CD4-positive, alpha-beta T cell treated with Interferon gamma for 1 hour (primary cell): ENCODE data around the gene JARID2.

ENCODE experiments used
- DNase-seq: peaks from one replicate; pipeline ENCODE4 v3.0.0-alpha.2; 2020

JARID2 gene

DNA sequence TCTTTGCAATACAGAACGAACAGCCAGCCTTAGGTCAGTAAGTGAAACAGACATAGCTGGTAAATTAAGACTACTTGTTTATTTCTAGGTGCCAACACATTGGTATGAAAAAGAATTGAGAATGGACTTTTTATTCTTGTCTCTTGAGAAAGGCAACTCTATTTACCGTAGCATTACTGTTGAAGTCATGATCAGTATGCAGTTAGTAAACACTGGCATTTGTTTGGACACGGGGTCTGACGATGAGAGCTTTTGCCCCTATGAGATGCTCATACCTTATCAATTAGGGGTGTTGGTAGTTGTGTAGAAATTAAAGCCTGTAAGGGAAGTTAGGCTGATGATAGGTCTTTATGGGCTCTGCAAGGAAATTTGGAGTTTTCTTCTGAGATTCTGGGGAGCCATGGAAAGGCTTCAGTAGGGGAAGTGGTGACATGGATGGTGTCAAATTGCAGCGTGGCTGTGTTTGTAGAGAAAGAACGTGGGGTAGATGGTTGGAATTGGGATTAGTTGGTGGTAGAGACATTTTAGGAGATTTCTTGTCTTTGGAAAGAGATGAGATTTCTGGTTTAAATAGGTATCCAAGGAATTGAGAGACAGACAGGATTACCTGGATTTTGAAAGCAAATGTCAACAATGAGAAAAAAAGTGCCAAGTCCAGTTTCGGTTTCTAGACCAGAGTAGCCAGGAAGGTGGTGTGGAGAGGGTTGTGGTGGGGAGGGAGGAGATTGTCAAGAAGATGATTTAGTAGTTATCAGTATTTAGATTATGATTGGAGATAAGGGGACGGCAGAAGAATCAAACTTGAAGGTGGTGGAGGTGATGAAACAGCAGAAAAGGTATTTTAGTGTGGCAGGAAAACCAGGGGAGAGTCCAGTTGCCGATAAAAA is 116.6 kb downstream of the JARID2 start:
- DNase-seq = no peak

DNA sequence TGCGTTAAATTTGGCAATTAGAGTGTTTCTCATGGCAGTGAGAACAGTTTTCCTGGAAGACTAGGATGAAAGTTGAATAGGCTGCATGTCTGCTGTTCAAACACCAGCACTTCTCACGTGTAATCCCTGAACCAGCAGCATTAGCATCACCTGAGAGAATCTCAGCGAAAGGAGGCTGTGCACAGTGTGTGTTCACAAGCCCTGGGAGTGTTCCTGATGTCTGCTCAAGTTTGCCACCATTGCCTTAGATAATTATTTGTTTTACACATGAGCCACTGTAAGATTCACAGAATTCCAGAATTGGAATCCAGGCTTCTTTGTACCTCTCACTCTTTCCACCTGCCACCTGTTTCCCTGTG is 117.3 kb downstream of the JARID2 start:
- DNase-seq = no peak

DNA sequence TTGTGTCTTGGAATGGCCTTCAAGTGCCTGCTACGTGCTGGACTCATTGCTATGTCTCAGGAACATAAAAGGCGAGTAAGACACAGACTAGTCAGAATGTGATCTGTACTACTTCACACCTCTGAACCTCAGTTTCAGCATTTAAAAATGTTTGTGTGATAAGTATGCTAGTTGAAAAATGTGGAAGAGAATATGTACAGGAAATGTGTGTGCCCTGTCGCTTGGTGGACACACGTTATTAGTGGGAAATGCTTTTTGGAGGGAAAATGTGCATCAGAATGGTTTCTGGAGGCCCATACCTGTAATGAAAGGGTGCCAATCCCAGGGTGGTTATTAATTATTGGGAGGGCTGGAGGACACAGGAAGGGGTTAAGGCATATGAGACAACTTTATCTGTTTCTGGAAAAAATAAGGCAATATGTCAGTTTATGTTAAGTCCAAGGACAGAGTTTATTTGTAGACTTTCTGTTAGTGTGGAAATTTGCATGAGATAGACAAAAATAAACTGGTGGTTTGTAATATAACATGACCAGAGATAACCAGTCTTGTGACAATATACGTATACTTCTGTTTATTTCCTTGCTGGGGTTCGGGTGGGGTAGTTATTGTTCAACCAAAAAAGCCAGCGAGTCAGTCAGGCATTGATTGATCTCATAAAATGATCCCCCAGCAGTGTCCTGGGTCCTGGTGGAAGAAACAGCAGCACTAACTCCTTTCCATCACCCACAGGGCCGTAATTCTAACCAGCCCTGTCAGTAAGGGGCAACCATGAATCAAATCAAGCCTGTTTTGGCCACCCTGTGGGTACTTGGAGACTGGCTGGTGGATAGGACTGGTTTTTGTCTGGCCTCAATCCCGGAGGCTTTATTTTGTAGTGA is 117.9 kb downstream of the JARID2 start:
- no peak for DNase-seq

DNA sequence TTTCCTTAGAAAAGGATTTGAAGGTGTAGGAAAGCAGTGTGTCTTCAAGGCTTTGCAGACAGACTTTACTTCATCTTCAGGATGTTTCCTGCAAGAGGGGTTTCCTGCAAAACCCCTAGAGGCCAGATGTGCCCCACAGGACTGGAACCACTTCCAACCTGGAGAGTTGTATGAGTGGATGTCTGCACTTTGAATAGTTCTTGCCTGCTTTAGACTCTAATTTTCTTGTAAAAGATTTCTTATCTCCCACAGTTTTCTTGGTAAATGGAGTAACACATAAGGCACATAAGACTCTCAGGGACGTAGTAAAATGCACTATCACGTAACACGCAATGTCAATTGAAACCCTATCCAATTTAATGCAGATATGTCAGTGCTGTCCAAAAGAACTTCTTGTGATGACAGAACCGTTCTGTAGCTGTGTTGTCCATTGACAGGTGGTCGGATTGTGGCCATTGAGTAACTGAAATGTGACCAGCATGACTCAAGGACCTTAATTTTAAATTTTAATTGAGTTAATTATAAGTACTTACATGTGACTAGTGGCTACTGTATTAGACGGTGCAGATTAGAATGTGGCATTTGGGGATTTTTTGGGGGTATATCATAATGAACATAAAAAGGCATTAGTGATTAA is 118.7 kb downstream of the JARID2 start:
- no peak for DNase-seq

DNA sequence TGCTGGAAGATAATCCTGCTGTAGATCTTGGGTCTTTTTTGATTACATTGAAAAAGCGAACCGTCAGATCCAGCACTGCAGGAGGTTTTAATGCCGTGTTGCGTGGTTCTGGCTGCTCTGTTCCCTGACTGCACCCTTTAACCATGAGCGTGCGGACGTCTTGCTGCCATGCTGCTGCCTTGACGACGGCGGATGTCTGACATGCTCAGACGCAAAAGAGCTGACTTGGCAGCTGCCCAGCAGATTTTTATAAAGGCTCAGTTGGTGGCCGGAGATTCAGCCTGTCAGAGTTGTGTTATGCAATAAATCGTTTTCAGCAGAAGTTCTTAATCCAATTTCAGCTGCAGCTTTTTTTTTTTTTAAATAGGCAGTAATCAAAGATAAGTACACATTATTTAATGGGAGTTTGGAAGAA is 119.4 kb downstream of the JARID2 start:
- DNase-seq = peak; percentile 67

DNA sequence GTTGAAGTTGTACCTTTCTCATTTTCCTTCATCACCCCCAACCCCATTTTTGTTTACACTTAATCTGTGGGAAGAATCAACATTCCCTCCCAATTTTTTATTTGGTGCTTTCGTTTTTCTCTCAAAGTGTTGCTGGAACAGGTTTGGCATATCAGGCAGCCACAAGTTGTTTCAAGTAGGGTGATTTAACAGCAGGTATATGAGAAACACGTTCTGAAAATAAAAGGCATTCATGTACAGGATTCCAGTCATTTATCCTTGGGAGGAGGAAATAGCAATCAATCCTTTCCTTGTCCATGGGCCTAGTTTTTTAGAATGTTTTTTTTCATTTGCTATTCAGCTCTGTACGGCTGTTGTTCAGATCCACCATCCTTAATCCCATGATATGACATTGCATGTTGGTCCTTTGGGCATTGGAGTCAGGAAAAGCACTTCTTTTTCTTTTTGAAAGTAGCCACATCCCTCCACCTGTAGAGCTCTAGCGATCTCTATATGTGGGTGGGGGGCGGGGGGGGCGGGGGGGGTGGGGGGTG is 120.2 kb downstream of the JARID2 start:
- no peak for DNase-seq

DNA sequence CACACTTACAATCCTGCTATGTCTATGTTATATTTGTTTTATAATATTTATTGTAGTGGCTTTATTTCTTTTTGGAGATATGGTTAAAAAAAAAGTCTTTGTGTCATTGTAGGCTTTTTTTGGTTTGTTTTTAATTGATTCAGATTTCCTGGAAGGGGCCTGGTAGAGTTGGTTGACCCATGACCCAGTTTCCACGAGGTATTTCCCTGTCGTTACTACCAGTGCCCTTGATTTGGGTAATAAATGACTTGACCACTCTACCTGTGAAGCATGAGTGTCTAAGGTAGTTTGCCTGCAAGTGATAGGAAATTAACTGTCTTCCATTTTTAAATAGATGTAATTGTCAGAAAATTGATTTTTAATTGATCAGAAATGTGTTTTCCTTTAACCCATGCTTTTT is 121.0 kb downstream of the JARID2 start:
- no peak for DNase-seq

DNA sequence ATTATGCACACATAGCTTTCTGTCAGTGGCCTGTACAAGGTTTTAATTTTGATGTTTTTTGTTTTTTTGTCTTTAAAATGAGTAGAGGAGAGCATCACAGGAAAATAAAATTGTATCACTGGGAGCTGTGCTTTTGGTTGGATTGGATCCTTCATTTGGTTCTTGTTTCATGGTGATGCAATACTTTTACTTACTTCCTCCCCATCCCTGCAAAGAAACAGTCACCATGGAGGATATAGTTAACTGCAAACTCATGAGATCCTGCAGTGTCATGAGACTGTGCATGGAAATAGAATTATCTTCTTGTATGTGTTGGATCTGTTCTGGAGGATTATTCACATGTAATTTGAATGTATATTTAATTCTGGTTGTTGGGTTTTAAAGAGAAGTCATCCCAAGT is 122.3 kb downstream of the JARID2 start:
- DNase-seq = no peak

DNA sequence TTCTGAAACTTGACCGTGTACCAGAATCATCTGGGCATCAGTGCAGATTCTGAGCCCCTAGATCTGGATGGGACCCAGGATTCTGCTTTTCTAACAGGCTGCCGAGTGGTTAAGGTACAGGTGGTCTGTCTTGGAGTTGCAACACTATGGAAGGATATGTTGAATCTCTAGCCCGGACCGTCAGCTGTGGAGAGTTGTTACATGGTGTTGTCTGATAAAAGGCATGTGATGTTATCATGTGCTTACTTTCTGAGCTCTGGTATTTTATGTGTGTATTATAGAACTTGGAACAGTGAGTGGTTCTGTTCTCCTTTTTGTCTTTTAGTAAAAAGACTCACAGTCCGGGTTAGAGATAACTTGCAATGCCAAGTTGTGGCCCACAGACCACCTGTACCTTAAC is 123.0 kb downstream of the JARID2 start:
- no peak for DNase-seq

DNA sequence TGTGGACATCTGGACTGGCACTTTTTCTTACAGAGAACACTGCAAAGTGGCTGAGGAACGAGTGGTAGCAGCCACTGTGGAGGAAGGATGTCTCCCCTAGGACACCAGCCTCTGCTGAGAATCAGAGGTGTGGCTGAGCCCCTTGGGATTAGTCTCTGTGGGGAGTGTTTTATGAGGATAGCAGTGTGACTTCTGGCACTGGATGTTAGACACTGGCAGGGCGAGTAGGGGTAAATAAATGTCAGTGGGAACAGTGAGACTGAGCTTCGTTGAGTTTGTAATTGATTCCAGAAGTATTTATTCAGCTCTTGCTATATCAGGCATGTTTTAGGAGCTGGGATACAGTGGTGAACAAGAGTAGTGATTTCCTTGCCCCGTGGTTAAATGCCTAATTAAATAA is 124.0 kb downstream of the JARID2 start:
- no peak for DNase-seq

DNA sequence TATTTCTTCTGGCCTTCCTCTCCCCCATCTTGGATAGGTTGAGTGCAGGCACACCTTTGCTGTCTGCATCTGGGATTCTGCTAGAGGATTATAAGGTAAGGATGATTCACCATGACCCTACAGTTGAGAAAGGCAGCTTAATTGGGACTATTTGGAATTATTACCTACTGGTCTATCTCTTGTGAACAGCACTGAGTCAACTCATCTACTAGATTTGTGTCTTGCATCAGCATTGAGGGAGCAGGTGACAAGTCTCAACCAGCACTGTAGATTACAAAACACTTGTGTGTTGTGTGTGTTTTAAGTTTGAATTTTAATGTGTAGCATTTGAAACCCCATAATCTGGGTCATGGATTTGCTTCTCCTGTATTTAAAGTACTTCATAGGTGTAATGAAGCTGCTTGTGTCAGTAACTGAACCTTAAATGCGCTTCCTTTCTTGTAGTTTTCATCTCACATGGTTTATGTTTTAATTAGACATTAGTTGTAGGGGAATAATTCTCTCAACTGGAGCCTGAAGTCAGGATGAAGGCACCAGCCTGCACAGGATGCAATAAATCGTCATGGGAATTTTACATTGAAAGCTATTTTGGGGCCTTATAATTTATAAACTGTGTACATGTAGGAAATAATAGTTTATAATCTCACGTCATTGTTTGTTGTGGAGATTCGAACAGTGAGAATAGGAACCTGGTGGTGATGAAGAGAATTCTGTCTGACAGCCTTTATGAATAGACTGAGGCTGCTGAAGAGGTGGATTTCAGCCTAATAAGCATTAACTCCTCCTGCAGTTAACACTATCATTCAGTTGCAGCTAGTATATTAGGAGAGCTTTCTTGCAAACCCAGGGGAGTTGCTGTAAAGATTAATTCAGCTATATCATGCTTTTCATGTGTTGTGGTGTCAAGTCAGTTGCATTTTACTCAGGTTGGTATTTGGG is 125.1 kb downstream of the JARID2 start:
- DNase-seq = no peak

DNA sequence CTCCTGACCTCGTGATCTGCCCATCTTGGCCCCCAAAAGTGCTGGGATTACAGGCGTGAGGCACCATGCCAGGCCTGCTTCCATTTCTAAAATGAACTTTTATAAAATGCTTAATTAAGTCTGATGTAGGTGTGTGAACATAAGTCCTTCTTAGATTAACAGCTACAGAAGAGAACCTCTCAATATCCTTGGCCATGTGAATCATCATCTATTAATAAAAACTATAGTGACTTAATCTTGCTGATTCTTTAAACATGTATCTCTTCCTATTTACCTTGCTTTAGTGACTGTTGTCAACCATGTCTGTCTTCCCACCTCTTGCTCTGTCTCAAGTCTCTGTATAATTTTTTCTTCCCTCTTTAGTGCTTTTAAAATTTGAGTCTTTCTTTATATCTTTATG is 127.1 kb downstream of the JARID2 start:
- no peak for DNase-seq

DNA sequence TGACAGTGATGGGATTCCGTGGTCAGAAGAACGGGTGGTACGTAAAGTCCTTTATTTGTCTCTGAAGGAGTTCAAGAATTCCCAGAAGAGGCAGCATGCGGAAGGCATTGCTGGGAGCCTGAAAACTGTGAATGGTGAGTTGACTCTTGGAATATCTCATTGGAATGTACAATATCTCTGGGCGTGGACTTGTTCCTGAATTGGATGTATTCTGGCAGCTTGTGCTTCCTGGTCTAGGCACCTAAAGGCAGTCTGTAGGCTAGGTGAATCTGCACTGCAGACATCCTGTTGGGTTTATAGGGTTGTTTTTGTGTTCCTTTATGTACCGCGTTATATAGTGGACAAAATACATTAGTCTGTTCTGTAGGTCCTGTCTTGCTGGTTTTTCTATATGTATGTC is 128.2 kb downstream of the JARID2 start:
- DNase-seq = no peak

DNA sequence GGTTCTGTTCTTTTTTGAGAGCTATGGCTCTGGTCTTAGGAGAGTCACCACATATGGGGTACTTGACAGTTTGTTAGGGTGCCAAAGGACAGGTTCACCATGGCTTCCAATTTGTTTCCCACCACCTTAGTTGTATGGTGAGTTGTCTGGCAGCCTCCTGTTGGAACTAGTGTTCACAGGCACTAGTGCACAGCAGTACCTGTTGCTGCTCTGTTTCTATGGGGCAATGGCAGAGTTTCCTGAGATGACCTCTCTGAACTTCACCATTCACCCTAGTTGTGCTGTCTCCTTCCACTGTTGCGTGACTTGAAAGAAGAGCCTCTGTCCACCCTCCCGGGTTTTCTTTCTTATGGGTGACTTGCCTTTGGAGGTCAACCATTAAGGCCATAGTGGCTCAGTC is 129.1 kb downstream of the JARID2 start:
- no peak for DNase-seq

DNA sequence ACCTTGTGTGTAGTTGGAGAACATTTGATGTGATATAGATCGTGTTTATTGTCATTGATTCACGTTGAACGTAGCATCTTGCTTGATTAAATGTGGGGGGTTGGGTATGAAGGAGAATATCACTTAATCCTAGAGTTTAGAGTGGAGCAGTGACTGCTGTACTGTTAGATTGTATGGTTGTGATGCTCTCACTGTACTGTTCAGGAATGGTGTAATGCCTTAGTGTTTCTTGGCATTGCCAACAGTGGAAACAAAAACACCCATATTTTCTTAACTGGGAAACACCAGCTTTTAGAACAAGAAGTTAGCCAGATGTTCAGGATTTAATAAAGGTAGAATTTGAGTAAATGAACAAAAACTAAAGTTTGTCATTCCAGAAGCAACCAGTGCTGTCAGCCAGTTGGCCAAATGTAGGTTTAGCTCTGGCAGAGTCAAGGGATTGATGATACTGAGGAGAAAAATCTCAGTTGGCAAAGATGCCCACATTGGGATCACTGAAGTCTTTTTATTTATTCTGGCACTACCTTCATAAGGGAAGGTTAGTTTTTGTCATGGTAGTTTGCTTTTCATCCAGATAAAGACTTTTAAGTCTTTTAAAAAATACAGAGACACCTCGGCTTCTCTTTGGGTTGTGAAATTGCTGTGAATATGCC is 129.9 kb downstream of the JARID2 start:
- DNase-seq = no peak

DNA sequence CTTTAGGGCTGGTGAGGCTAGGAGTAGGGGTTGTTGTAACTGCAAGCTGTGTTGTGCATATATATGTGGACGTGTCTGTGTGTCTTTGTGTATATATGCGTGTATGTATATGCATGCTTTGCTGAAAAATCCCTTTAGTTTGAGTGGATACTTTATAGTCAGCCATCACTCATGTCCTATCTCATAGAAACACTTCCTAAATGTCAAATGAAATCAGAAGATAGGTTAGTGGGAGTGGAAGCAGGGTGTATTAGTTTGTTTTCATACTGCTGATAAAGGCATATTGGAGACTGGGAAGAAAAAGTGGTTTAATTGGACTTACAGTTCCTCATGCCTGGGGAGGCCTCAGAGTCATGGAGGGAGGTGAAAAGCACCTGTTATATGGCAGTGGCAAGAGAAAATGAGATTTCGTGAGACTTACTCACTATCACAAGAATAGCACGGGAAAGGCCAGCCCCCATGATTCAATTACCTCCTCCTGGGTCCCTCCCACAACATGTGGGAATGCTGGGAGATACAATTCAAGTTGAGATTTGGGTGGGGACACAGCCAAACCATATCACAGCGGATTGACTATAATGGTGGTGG is 131.1 kb downstream of the JARID2 start:
- no peak for DNase-seq

DNA sequence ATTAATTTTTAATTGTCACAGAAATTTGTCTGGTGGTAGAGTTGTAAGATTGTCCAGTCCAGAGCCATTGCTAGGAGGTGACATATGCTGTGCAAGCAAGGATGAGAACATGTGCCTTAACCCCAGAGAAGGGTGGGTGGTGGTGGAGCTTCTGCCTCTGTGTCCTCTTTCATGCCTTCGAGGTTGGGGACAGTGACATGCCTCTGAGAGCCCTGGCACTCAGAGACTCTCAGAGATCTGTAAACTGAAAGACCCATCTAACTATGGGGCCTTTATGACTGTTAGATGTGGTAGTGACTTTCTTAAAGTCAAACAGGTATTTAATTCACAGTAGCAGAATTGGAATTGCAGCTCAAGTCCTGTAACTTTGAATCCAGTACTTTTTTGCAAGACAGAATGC is 132.4 kb downstream of the JARID2 start:
- DNase-seq = no peak

DNA sequence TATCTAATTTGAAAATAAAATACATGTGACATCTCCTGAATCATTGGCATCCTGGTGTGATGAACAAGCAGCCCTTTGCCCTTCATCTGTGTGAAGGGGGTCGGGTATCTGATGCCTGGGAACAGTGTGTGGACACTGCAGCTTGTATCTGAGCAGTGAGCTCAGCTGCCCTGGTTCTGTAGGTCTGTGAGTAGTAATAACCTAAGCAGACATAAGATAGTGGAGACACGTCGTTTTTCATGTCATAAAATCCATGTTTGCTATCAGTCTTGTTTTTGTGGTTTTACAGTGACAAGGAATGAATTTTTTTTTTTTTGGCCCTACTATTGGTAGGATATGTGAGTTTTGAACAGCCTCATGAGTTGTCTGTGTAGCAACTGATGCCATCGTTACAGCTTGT is 133.0 kb downstream of the JARID2 start:
- no peak for DNase-seq

DNA sequence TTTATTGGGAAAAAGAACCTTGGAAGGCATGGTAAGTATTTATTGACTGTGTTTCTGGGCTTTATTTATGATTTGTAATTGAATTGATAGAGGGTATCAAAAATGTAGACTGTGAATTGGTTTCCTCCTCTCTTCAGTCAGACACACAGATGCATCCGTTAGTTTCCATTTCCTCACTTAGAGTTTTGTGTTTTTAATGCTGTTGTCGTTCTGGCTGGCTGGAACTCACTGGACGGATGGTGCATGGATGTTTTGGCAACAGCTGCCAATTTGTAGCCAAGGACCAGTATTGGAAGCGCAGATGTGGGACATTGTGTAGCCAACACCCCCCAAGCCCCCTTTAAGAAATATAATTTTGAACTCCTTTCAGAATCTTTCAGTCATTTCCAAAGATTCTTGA is 134.5 kb downstream of the JARID2 start:
- no peak for DNase-seq

DNA sequence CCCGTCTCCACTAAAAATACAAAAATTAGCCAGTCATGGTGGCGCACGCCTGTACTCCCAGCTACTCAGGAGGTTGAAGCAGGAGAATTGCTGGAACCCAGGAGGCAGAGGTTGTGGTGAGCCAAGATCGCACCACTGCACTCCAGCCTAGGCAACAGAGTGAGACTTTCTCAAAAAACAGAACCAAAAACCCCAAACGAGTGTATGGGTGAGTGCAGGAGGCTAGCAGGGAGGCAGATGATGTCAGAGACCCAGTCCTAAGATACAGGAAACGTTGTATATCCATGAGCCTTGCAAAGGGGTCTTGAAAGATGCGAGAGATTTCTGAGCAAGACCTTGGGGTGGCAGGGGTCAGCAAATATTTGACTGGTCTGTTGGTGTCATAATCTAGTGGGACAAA is 136.2 kb downstream of the JARID2 start:
- no peak for DNase-seq

DNA sequence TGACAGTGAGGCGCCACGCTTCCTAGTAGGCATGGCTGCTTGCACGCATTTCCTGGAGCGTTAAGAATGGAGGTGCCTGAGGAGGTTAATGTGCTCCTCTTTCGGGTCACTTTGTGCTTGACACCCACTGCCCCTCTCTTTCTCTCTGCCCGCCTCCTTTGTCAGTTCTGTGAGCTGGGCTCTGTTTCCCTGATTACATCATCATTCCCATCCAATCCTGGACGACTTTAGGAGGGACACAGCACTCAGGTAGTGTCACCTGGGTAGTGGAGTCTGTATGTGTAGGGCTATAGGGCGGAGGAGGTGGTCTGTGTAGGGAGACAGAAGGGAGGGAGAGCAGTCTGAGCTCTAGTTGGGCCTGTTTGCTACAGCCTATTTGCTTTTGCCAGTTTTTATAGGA is 136.8 kb downstream of the JARID2 start:
- no peak for DNase-seq
